NB4 (cell line): ENCODE data around the gene SLC26A6.

Experiments used
- CTCF ChIP-seq: IDR thresholded peaks from one replicate; pipeline ENCODE4 v1.5.1; 2012; ENCODE audit warnings: low read depth, low read length
- MYC ChIP-seq: IDR thresholded peaks from 2 replicates; pipeline ENCODE4 v1.6.1; 2011; ENCODE audit warnings: low read depth, low read length
- POLR2A ChIP-seq: IDR thresholded peaks from 2 replicates; pipeline ENCODE4 v1.6.1; 2011; ENCODE audit warnings: mild to moderate bottlenecking; ENCODE audit not compliant: insufficient read length; ENCODE audit errors: extremely low read depth
- TF ChIP-seq, protein P1 (sequence below): IDR thresholded peaks from 2 replicates; pipeline ENCODE4 v1.6.1; 2011; ENCODE audit warnings: low read depth, low read length

DNA sequence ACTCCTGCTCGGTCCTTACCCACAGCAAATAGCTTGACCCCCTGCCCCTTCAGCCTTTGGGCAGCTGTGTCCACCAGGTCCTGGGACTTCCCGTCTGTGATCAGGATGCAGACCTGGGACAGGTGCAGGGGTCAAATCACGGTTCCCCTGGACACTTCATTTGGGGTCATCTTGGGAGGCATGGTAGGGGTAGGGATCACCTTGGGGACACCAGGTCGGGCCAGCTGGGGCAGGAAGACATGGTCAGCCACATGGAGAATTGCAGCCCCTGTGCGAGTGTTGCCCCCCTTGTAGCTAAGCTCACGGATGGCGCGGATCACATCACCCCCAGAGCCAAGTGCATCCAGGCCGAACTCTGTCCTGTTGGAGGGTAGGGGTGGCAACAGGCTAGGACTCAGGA, 41.9 kb downstream of the SLC26A6 start:
- TF ChIP-seq CTCF (no peak), POLR2A (no peak), MYC (no peak)
- TF ChIP-seq, protein P1, sequence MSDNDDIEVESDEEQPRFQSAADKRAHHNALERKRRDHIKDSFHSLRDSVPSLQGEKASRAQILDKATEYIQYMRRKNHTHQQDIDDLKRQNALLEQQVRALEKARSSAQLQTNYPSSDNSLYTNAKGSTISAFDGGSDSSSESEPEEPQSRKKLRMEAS = no peak
